ENCODE data around the gene CCDC197. TPM values are rescaled to one million over a fixed set of nuclear protein-coding genes. Genes with fewer than 3 reads are reported as not detected.
A peak's percentile ranks its signal among the peaks of the same experiment; 100 is the strongest.

CCDC197 gene
- total RNA-seq, 1 donor, result not detected

DNA sequence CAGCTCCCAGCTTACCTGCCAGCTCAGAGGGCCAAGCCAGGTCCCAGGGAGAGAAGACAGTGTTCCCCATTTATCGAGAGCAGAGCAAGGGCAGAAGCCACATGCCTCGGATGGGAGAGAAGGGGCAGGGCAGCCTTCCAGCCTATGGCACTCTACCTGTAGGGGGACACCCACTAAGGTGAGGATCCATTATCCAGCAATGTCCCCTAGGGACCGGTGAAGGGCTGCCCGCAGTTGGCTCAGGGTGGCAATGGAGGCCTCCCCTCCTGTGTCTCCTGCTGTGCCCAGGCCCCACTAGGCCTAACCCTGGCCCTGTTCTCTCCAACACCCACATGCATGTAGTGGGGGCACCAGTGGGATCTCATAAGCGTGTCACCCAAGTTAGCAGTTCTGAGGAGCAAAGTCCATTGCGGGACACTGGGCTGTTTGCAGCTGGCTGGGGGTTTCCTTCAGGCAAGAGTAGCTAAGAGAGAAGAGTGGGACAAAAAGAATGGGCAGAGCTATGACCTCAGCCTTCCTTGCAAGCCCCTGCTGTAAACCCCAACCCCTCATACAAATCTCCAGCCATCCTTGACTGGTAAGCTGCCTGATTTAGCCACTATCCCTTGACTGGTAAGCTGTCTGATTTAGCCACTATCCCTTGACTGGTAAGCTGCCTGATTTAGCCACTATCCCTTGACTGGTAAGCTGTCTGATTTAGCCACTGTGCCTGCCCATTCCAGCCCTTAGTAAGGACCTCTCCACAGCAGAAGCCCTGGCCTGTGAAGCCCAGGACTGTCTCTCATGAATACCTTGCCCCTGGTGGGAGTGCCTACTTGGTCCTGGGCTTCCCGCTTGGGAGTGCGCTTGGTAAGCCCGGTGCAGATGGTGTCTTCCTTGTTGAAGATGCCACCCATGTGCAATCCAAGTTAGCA is 15.5 kb upstream of the CCDC197 start:
- no peaks in the 10 kb centered on the region for H3K79me2 ChIP-seq (ENCODE audit: insufficient read depth, low read length)
- H3K36me3 ChIP-seq (ENCODE audit: insufficient read depth, low read length), result no peaks in the 10 kb centered on the region
- H3K4me3 ChIP-seq (ENCODE audit: insufficient read depth, low read length), result no peak overlapping the region
- peak; percentile 65 for DNase-seq (ENCODE audit: insufficient read length, low spot score, missing footprints)
- no peaks in the 10 kb centered on the region for H4K20me1 ChIP-seq (ENCODE audit: insufficient read depth, low read length)
- H3K27ac ChIP-seq (ENCODE audit: low read depth, low read length), result no peak overlapping the region
- H3K27me3 ChIP-seq (ENCODE audit: insufficient read depth, low read length), result no peaks in the 10 kb centered on the region
- peaks cover 30% of the 10 kb centered on the region for H3K4me1 ChIP-seq (ENCODE audit: insufficient read depth, low read length)
- no peak overlapping the region for H3K4me2 ChIP-seq (ENCODE audit: insufficient read depth, low read length)
- TF ChIP-seq, protein P1, sequence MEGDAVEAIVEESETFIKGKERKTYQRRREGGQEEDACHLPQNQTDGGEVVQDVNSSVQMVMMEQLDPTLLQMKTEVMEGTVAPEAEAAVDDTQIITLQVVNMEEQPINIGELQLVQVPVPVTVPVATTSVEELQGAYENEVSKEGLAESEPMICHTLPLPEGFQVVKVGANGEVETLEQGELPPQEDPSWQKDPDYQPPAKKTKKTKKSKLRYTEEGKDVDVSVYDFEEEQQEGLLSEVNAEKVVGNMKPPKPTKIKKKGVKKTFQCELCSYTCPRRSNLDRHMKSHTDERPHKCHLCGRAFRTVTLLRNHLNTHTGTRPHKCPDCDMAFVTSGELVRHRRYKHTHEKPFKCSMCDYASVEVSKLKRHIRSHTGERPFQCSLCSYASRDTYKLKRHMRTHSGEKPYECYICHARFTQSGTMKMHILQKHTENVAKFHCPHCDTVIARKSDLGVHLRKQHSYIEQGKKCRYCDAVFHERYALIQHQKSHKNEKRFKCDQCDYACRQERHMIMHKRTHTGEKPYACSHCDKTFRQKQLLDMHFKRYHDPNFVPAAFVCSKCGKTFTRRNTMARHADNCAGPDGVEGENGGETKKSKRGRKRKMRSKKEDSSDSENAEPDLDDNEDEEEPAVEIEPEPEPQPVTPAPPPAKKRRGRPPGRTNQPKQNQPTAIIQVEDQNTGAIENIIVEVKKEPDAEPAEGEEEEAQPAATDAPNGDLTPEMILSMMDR (IDR thresholded peaks at IDR 0.05; ENCODE audit: extremely low read depth, low read depth, low read length), result no peak
- no peak overlapping the region for H2AFZ ChIP-seq (ENCODE audit: low read length)
- no peaks in the 10 kb centered on the region for H3K9me3 ChIP-seq (ENCODE audit: low read depth, low read length)

DNA sequence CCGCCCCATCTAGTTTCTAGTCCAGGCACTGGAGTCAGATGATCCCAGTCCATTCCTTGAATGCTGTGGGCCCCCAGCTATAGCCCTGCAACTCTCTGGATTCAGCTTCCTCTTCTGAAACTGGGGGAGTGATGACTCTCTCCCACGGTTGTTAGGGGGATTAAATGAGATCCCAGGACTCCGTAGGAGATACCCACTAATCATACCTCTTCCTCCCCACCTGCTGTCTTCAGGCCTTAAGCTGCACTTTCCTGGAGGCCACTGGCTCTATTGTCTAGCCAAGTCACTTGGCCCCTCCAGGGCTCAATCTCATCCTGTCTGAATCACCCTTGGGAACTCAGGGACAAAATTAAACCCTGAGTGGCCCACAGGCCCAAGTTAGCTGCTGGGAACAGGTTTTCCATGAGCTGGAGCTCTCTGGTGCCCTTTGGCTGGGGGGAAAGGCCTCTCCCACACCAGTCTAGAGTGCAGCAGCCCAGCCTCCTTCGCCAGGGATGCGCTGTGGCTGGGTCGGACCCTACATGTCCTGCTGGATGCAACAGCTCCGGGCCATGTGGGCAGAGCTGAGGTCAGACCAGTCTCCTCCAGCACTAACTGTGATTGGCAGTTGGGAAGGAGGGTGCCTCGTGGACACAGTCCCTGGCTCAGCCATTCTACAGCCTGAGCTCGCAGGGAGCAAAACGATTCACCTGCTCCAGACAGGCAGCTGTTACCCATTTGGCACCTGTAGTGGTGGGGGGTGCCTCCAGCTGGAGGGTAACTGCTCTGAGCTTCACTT is 14.7 kb upstream of the CCDC197 start:
- no peak for DNase-seq (ENCODE audit: insufficient read length, low spot score, missing footprints)
- Histone ChIP-seq H3K79me2 (ENCODE audit: insufficient read depth, low read length) (no peaks in the 10 kb centered on the region), H3K4me1 (ENCODE audit: insufficient read depth, low read length) (peaks cover 30% of the 10 kb centered on the region), H3K36me3 (ENCODE audit: insufficient read depth, low read length) (no peaks in the 10 kb centered on the region), H2AFZ (ENCODE audit: low read length) (no peak overlapping the region), H4K20me1 (ENCODE audit: insufficient read depth, low read length) (no peaks in the 10 kb centered on the region), H3K4me3 (ENCODE audit: insufficient read depth, low read length) (no peak overlapping the region), H3K27me3 (ENCODE audit: insufficient read depth, low read length) (no peaks in the 10 kb centered on the region), H3K4me2 (ENCODE audit: insufficient read depth, low read length) (no peak overlapping the region), H3K9me3 (ENCODE audit: low read depth, low read length) (no peaks in the 10 kb centered on the region), H3K27ac (ENCODE audit: low read depth, low read length) (no peak overlapping the region)
- TF ChIP-seq, protein P1 (IDR thresholded peaks at IDR 0.05; ENCODE audit: extremely low read depth, low read depth, low read length), result no peak

DNA sequence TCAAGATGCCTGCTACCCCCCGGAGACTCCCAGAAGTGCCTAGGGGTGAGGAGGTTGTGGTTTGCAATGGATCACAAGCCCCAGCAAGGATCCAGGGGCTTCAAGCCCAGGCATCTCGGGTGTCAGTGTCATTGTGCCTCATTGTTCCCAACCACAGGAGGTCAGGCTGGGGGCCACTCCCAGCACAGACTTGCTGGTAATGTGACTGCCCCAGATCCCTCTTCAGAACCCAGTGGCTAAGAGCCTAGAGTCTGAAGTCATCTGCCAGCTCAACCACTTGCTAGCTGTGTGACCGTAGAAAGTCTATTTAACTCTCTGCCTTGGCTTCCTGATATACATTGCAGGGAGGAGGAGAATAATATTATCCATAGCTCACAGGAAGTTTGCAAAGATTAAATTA is 13.0 kb upstream of the CCDC197 start:
- TF ChIP-seq, protein P1 (IDR thresholded peaks at IDR 0.05; ENCODE audit: extremely low read depth, low read depth, low read length), result no peak
- Histone ChIP-seq H2AFZ (ENCODE audit: low read length) (no peak overlapping the region), H4K20me1 (ENCODE audit: insufficient read depth, low read length) (no peaks in the 10 kb centered on the region), H3K36me3 (ENCODE audit: insufficient read depth, low read length) (no peaks in the 10 kb centered on the region), H3K79me2 (ENCODE audit: insufficient read depth, low read length) (no peaks in the 10 kb centered on the region), H3K27ac (ENCODE audit: low read depth, low read length) (no peak overlapping the region), H3K4me1 (ENCODE audit: insufficient read depth, low read length) (peaks cover 30% of the 10 kb centered on the region), H3K27me3 (ENCODE audit: insufficient read depth, low read length) (no peaks in the 10 kb centered on the region), H3K4me3 (ENCODE audit: insufficient read depth, low read length) (no peak overlapping the region), H3K9me3 (ENCODE audit: low read depth, low read length) (no peaks in the 10 kb centered on the region), H3K4me2 (ENCODE audit: insufficient read depth, low read length) (no peak overlapping the region)
- no peak for DNase-seq (ENCODE audit: insufficient read length, low spot score, missing footprints)

DNA sequence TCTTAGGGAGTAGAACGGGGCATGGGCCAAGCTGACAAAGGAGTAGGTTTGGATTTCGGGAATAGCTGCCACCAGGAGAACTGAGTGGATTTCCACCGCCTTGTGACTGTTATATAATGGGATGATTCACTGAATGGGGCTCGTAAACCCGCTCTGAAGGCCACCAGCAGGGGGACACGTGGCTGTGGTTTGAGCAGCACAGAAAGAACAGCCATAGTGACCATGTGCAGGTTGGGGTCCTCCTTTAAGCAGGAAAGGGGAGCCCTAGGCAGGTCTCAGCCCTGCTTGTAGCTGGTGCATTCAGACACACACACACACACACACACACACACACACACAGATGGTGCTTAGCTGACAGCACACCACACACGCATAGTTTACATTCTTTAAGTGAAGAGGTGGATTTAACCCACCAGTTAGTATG is 12.1 kb upstream of the CCDC197 start:
- Histone ChIP-seq H3K27ac (ENCODE audit: low read depth, low read length) (peak overlapping the region; percentile 58), H4K20me1 (ENCODE audit: insufficient read depth, low read length) (no peaks in the 10 kb centered on the region), H3K4me2 (ENCODE audit: insufficient read depth, low read length) (peak overlapping the region; percentile 60), H3K36me3 (ENCODE audit: insufficient read depth, low read length) (no peaks in the 10 kb centered on the region), H3K9me3 (ENCODE audit: low read depth, low read length) (no peaks in the 10 kb centered on the region), H3K79me2 (ENCODE audit: insufficient read depth, low read length) (no peaks in the 10 kb centered on the region), H3K27me3 (ENCODE audit: insufficient read depth, low read length) (no peaks in the 10 kb centered on the region), H3K4me3 (ENCODE audit: insufficient read depth, low read length) (no peak overlapping the region), H3K4me1 (ENCODE audit: insufficient read depth, low read length) (peaks cover 30% of the 10 kb centered on the region), H2AFZ (ENCODE audit: low read length) (peak overlapping the region; percentile 35)
- DNase-seq (ENCODE audit: insufficient read length, low spot score, missing footprints), result peak; percentile 96
- TF ChIP-seq, protein P1 (IDR thresholded peaks at IDR 0.05; ENCODE audit: extremely low read depth, low read depth, low read length), result peak; percentile 69
